C4-2B (cell line): ENCODE results near the gene PRDX2.

Experiments used
- CTCF ChIP-seq: fragments of 450-650 bp; conservative IDR thresholded peaks from 2 replicates; pipeline ENCODE4 v1.5.1; 2017; ENCODE audit warnings: mild to moderate bottlenecking
- ZFX ChIP-seq: fragments of 450-650 bp; IDR thresholded peaks from 2 replicates; pipeline ENCODE4 v1.6.1; 2017

- TF ChIP-seq CTCF (no peak), ZFX (no peak)
These were observed 22.2 kb downstream of the PRDX2 start for GRCh38 chr19:12779162-12779993.
